Upper lobe of left lung (tissue), 6 donors: Measurements from ENCODE around the gene TTC34. TPM values are rescaled to one million over a fixed set of nuclear protein-coding genes. Genes with fewer than 3 reads are reported as not detected.
A peak's percentile ranks its signal among the peaks of the same experiment; 100 is the strongest.

Experiments used
- ATAC-seq, 2 donors: fragments of 200-7000 bp; cut with Tn5 transposase; one replicate each; pipeline ENCODE4 v1.9.1; 2022; ENCODE audit warnings: mild to moderate bottlenecking in 2 of 2, moderate library complexity in 2 of 2; ENCODE audit not compliant: low FRiP score in 2 of 2
- DNase-seq, 2 donors: peaks; one replicate each; pipeline ENCODE4 v3.0.0-alpha.2; 2019 to 2020
- H3K27ac ChIP-seq, 4 donors: fragments of 200-600 bp; sonication (generic); one replicate each; pipeline ENCODE4 v1.5.1; 2016 to 2019
- H3K27me3 ChIP-seq, 4 donors: fragments of 200-600 bp; sonication (generic); one replicate each; pipeline ENCODE4 v1.5.1; 2017 to 2019
- H3K36me3 ChIP-seq, 4 donors: fragments of 200-600 bp; sonication (generic); one replicate each; pipeline ENCODE4 v1.5.1; 2016 to 2019
- H3K4me1 ChIP-seq, 4 donors: fragments of 200-600 bp; sonication (generic); one replicate each; pipeline ENCODE4 v1.5.1; 2018 to 2019
- H3K4me3 ChIP-seq, 4 donors: fragments of 200-600 bp; sonication (generic); one replicate each; pipeline ENCODE4 v1.5.1; 2017 to 2019; ENCODE audit warnings: mild to moderate bottlenecking in 2 of 4, moderate library complexity in 1 of 4
- H3K9me3 ChIP-seq, 4 donors: fragments of 200-600 bp; sonication (generic); one replicate each; pipeline ENCODE4 v1.5.1; 2018 to 2019
- CTCF ChIP-seq, 6 experiments: fragments of 450-650 bp in 4 of 6; fragments of 200-600 bp in 2 of 6; sonication (generic) in 2 of 6; IDR thresholded peaks; one replicate each; pipeline ENCODE4 v1.5.1; 2016 to 2019; ENCODE audit warnings: antibody characterized with exemption in 6 of 6
- EP300 ChIP-seq, 4 donors: sonication (generic); formaldehyde crosslinking; IDR thresholded peaks; one replicate each; pipeline ENCODE4 v1.5.1; 2017; ENCODE audit warnings: antibody characterized with exemption in 4 of 4, control low read depth in 2 of 4
- POLR2A ChIP-seq, 4 donors: fragments of 450-650 bp; IDR thresholded peaks; one replicate each; pipeline ENCODE4 v1.5.1; 2016 to 2017; ENCODE audit warnings: antibody characterized with exemption in 4 of 4, mild to moderate bottlenecking in 2 of 4
- POLR2AphosphoS5 ChIP-seq, 2 donors: sonication (generic); formaldehyde crosslinking; IDR thresholded peaks; one replicate each; pipeline ENCODE4 v1.5.1; 2017; ENCODE audit warnings: antibody characterized with exemption in 2 of 2
- WGBS, 2 donors: methylation state at CpG; one replicate each; pipeline ENCODE4 v1.1.5; 2017 to 2018; 5-methylcytosine and 5-hydroxymethylcytosine counted together
- total RNA-seq, 6 donors: library from RNA; depleted of rRNA in 4 of 6; stranded (reverse); fragments of >200 nt in 4 of 6; gene quantifications; one replicate each; pipeline versions ENCODE4 v1.1.0 to v1.2.1, GENCODE V29; 2016 to 2021
- donor health status: DM: no; HTN: no; CAD: no; lungs with moderate emphysema.
- donor health status: DM: no; HTN: yes; CAD: no; lungs with severe emphysema.

TTC34 gene
- total RNA-seq, 6 donors from 2014 or later, result 0.76 to 4.2 (median 2.1) TPM

DNA sequence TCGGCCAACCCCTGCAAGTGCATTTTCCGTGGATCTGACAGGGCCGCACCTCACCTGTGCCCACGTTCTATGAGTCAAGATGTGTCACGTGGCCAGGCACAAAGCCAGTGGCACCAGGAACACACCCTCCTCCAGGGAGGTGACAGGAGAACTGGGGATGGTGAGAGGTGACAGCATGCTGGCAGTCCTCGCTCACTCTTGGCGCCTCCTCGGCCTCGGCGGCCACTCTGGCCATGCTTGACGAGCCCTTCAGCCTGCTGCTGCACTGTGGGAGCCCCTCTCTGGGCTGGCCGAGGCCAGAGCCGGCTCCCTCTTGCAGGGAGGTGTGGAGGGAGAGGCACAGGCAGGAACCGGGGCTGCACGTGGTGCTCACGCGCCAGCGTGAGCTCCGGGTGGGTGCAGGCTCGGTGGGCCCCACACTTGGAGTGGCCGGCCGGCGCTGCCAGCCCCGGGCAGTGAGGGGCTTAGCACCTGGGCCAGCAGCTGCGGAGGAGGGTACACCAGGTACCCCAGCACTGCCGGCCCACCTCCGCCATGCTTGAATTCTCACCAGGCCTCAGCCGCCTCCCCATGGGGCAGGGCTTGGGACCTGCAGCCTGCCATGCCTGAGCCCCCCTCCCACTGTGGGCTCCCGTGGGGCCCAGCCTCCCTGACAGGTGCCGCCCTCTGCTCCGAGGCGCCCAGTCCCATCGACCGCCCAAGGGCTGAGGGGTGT lies 11.6 kb upstream of the TTC34 start:
- DNase-seq, result peak in 1 of 2 donors; percentile 73
- ATAC-seq, result no peak
- H3K9me3 ChIP-seq, result peaks cover 0 to 14% (median 0%) of the 10 kb centered on the region in 4 donors
- H3K4me1 ChIP-seq, result no peaks in the 10 kb centered on the region
- WGBS, 2 donors, result 89 to 91% methylated on average over 13 to 31 of the region's 34 CpGs
- H3K27ac ChIP-seq, result no peak overlapping the region
- no peak for TF ChIP-seq POLR2A (IDR thresholded peaks at IDR 0.05)
- no peak for TF ChIP-seq EP300 (IDR thresholded peaks at IDR 0.05)
- TF ChIP-seq POLR2AphosphoS5 (IDR thresholded peaks at IDR 0.05), result no peak
- TF ChIP-seq CTCF (IDR thresholded peaks at IDR 0.05), result no peak
- H3K36me3 ChIP-seq, result no peaks in the 10 kb centered on the region
- no peaks in the 10 kb centered on the region for H3K27me3 ChIP-seq
- no peak overlapping the region for H3K4me3 ChIP-seq

- Histone ChIP-seq H3K27me3 (no peaks in the 10 kb centered on the region), H3K4me3 (no peak overlapping the region), H3K9me3 (peaks cover 0 to 14% (median 0%) of the 10 kb centered on the region in 4 donors), H3K36me3 (no peaks in the 10 kb centered on the region), H3K4me1 (no peaks in the 10 kb centered on the region), H3K27ac (no peak overlapping the region)
- ATAC-seq (no peak), DNase-seq (no peak)
- WGBS, 2 donors, result 82 to 96% methylated on average over 2 to 7 of the region's 7 CpGs
- TF ChIP-seq EP300 (IDR thresholded peaks at IDR 0.05) (no peak), POLR2A (IDR thresholded peaks at IDR 0.05) (no peak), POLR2AphosphoS5 (IDR thresholded peaks at IDR 0.05) (no peak), CTCF (IDR thresholded peaks at IDR 0.05) (no peak)
Measured at GRCh38 chr1:2812136-2812535, 10.6 kb upstream of the TTC34 start.

GRCh38 chr1:2811533-2811918 lies 10.0 kb upstream of the TTC34 start:
- WGBS, 2 donors, result 76 to 85% methylated on average over 7 to 8 of the region's 8 CpGs

DNA sequence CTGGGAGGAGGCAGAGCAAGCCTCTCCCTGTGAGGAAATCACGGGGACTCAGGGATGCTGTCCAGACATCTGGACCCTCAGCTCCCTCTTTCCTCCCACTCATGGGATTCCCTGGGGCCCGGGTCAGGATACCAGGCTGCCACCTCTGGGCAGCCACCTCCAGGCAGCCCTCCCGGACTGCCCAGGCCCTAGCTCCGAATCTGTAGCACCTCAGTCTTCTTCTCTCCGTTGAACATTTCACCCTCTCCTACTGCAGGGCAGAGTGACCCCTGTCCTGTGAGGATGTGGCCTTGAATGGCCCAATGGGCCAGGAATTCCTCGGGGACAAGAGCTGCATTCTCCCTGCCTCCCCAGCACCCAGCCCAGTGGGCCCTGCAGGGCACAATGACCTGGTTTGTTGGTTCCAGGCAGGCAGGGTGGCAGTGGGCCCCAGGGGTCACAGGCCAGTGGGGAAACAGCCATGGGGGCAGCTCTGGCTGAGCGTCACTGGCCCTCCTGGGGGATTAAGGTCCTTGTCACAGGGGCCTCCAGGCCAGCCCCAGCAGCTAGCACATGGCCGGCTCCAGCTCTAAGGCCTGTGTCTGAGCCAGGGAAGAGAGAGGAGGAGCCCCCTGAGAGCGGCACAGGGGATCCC lies 9.5 kb upstream of the TTC34 start:
- no peak for TF ChIP-seq POLR2A (IDR thresholded peaks at IDR 0.05)
- TF ChIP-seq POLR2AphosphoS5 (IDR thresholded peaks at IDR 0.05), result no peak
- no peak for TF ChIP-seq CTCF (IDR thresholded peaks at IDR 0.05)
- TF ChIP-seq EP300 (IDR thresholded peaks at IDR 0.05), result no peak
- no peak for ATAC-seq
- no peaks in the 10 kb centered on the region for H3K4me1 ChIP-seq
- H3K9me3 ChIP-seq, result peaks cover 0 to 14% (median 0%) of the 10 kb centered on the region in 4 donors
- no peak overlapping the region for H3K27ac ChIP-seq
- H3K4me3 ChIP-seq, result no peak overlapping the region
- peak in 1 of 2 donors; percentile 59 for DNase-seq
- 81 to 82% methylated on average over 7 to 9 of the region's 9 CpGs for WGBS, 2 donors
- no peaks in the 10 kb centered on the region for H3K36me3 ChIP-seq
- no peaks in the 10 kb centered on the region for H3K27me3 ChIP-seq

More at GRCh38 chr1:2811533-2811918, 10.0 kb upstream of the TTC34 start:
- Histone ChIP-seq H3K27me3 (no peaks in the 10 kb centered on the region), H3K36me3 (no peaks in the 10 kb centered on the region), H3K27ac (no peak overlapping the region), H3K4me1 (no peaks in the 10 kb centered on the region), H3K4me3 (no peak overlapping the region), H3K9me3 (peaks cover 0 to 14% (median 0%) of the 10 kb centered on the region in 4 donors)
- no peak for TF ChIP-seq EP300 (IDR thresholded peaks at IDR 0.05)
- TF ChIP-seq CTCF (IDR thresholded peaks at IDR 0.05), result no peak
- no peak for TF ChIP-seq POLR2A (IDR thresholded peaks at IDR 0.05)
- no peak for TF ChIP-seq POLR2AphosphoS5 (IDR thresholded peaks at IDR 0.05)
- DNase-seq (peak in 1 of 2 donors; percentile 41), ATAC-seq (no peak)
